Measurements from ENCODE around the gene ACTG2. TPM values are rescaled to one million over a fixed set of nuclear protein-coding genes. Genes with fewer than 3 reads are reported as not detected.

ACTG2 gene
- polyA plus RNA-seq, 1 donor (not counting 4 experiments of a cell fraction or from before 2014, with no cell fraction given): not detected

DNA sequence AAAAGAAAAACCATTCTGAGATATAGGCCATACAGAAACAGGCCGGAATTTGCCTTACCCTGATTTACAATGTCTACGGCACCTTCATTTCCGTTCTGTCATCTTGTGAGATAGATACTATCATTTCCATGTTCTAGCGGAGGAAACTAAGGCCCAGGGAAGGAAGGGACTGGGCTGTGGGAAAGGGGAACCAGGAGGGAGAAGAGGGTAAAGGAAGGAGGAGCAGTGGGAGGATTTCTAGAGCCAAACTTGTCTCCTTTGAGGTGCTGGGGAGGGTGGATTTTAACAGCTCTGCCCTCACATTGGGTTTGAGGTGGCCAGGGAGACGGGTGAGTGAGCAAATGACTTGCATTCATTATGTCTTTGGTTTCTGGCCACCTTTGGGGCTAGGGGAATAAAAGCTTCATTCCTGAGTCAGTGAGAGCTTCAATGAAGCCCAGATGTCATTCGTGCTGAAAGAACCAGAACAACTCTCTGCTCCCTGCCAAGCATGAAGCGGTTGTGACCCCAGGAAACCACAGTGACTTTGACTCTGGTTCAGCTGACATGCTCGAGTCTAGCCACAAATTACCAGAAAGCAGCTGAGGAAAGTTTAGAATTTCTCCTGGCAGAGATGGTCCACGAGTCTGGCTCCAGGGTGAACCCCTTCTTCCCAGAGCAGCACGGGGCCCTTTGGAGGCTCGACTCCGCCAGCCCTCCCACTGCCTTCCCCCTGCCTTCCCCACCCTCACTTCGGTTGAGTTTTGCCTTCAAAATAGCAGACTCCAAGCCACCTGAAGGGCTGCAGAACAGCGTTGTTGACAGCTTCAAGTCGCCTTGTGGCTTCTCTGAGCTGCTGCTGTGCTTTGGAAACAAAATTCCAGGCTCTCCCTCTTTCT lies 3.8 kb downstream of the ACTG2 start:
- no peak for FAIRE-seq
- Histone ChIP-seq H3K9me1 (ENCODE audit: control insufficient read depth, extremely low read depth, insufficient read depth, low read length) (no peaks in the 10 kb centered on the region), H3K27ac (ENCODE audit: control insufficient read depth, insufficient read depth, low read length) (no peak overlapping the region), H3K79me2 (ENCODE audit: control insufficient read depth, insufficient read depth, low read length) (no peaks in the 10 kb centered on the region), H3K4me1 (ENCODE audit: control insufficient read depth, extremely low read depth, insufficient read depth, low read length) (no peaks in the 10 kb centered on the region), H3K4me2 (ENCODE audit: control insufficient read depth, extremely low read depth, insufficient read depth, low read depth, low read length) (no peak overlapping the region), H3K36me3 (ENCODE audit: control insufficient read depth in 2 of 2, extremely low read depth in 1 of 2, insufficient read depth in 2 of 2, low read length in 2 of 2) (no peaks in the 10 kb centered on the region), H3K9me3 (ENCODE audit: control insufficient read depth, low read depth, low read length) (no peaks in the 10 kb centered on the region), H3K9ac (ENCODE audit: control insufficient read depth, extremely low read depth, insufficient read depth, low read length) (no peak overlapping the region), H4K20me1 (ENCODE audit: control insufficient read depth, extremely low read depth, insufficient read depth, low read length) (no peaks in the 10 kb centered on the region), H2AFZ (ENCODE audit: control insufficient read depth, low read length) (no peak overlapping the region), H3K4me3 (ENCODE audit: control insufficient read depth in 2 of 3, extremely low read depth in 1 of 3, insufficient read depth in 2 of 3, low read depth in 1 of 3, low read length in 3 of 3) (no peak overlapping the region), H3K27me3 (ENCODE audit: control insufficient read depth, extremely low read depth, insufficient read depth, low read length) (no peaks in the 10 kb centered on the region)
- DNase-seq (ENCODE audit: low read depth, low spot score): no peak
- TF ChIP-seq, protein P1, sequence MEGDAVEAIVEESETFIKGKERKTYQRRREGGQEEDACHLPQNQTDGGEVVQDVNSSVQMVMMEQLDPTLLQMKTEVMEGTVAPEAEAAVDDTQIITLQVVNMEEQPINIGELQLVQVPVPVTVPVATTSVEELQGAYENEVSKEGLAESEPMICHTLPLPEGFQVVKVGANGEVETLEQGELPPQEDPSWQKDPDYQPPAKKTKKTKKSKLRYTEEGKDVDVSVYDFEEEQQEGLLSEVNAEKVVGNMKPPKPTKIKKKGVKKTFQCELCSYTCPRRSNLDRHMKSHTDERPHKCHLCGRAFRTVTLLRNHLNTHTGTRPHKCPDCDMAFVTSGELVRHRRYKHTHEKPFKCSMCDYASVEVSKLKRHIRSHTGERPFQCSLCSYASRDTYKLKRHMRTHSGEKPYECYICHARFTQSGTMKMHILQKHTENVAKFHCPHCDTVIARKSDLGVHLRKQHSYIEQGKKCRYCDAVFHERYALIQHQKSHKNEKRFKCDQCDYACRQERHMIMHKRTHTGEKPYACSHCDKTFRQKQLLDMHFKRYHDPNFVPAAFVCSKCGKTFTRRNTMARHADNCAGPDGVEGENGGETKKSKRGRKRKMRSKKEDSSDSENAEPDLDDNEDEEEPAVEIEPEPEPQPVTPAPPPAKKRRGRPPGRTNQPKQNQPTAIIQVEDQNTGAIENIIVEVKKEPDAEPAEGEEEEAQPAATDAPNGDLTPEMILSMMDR (optimal IDR thresholded peaks at IDR 0.05 in 1 of 3, IDR thresholded peaks at IDR 0.05 in 1 of 3, conservative IDR thresholded peaks at IDR 0.05 in 1 of 3; ENCODE audit: extremely low read depth in 1 of 3, insufficient read depth in 2 of 3, low read length in 3 of 3): no peak
- no peak for TF ChIP-seq EZH2 (IDR thresholded peaks at IDR 0.05; ENCODE audit: low read length)
- dilution Hi-C loops (cut with MboI; ENCODE audit: extremely low pct_ligation_motif_present, low sequenced_read_pairs): no loop called here

DNA sequence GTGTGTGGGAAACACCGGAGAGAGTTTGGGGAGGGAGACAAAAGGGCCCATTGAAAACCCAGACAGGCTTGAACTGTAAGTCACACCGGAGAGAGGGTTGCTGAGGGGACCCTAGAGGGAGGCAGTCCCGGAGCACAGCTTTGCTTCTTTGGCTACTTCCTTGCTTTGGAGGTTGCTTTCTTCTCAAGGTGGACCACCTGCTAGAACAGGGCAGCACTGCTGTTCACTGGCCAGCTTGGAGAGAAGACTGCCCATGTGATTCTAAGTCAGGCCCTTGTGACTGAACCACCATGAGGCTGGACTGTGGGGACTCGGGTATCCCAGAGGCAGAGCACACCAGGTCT lies 4.4 kb downstream of the ACTG2 start:
- no peaks in the 10 kb centered on the region for H3K36me3 ChIP-seq (ENCODE audit: control insufficient read depth in 2 of 2, extremely low read depth in 1 of 2, insufficient read depth in 2 of 2, low read length in 2 of 2)
- H3K27me3 ChIP-seq (ENCODE audit: control insufficient read depth, extremely low read depth, insufficient read depth, low read length): no peaks in the 10 kb centered on the region
- no peak overlapping the region for H3K27ac ChIP-seq (ENCODE audit: control insufficient read depth, insufficient read depth, low read length)
- no peaks in the 10 kb centered on the region for H3K4me1 ChIP-seq (ENCODE audit: control insufficient read depth, extremely low read depth, insufficient read depth, low read length)
- no peaks in the 10 kb centered on the region for H3K79me2 ChIP-seq (ENCODE audit: control insufficient read depth, insufficient read depth, low read length)
- H3K9ac ChIP-seq (ENCODE audit: control insufficient read depth, extremely low read depth, insufficient read depth, low read length): no peak overlapping the region
- TF ChIP-seq, protein P1 (optimal IDR thresholded peaks at IDR 0.05 in 1 of 3, IDR thresholded peaks at IDR 0.05 in 1 of 3, conservative IDR thresholded peaks at IDR 0.05 in 1 of 3; ENCODE audit: extremely low read depth in 1 of 3, insufficient read depth in 2 of 3, low read length in 3 of 3): no peak
- no peak for TF ChIP-seq EZH2 (IDR thresholded peaks at IDR 0.05; ENCODE audit: low read length)
- DNase-seq (ENCODE audit: low read depth, low spot score): no peak
- H2AFZ ChIP-seq (ENCODE audit: control insufficient read depth, low read length): no peak overlapping the region
- no peak overlapping the region for H3K4me2 ChIP-seq (ENCODE audit: control insufficient read depth, extremely low read depth, insufficient read depth, low read depth, low read length)
- no peak for FAIRE-seq
- dilution Hi-C loops (cut with MboI; ENCODE audit: extremely low pct_ligation_motif_present, low sequenced_read_pairs): no loop called here
- H4K20me1 ChIP-seq (ENCODE audit: control insufficient read depth, extremely low read depth, insufficient read depth, low read length): no peaks in the 10 kb centered on the region
- H3K9me1 ChIP-seq (ENCODE audit: control insufficient read depth, extremely low read depth, insufficient read depth, low read length): no peaks in the 10 kb centered on the region
- H3K9me3 ChIP-seq (ENCODE audit: control insufficient read depth, low read depth, low read length): no peaks in the 10 kb centered on the region
- H3K4me3 ChIP-seq (ENCODE audit: control insufficient read depth in 2 of 3, extremely low read depth in 1 of 3, insufficient read depth in 2 of 3, low read depth in 1 of 3, low read length in 3 of 3): no peak overlapping the region

All from keratinocyte (primary cell).